Measurements from ENCODE around the gene SUSD2. TPM values are rescaled to one million over a fixed set of nuclear protein-coding genes. Genes with fewer than 3 reads are reported as not detected.

Gene SUSD2
- total RNA-seq, 1 donor from 2014 or later: under 0.01 TPM

DNA sequence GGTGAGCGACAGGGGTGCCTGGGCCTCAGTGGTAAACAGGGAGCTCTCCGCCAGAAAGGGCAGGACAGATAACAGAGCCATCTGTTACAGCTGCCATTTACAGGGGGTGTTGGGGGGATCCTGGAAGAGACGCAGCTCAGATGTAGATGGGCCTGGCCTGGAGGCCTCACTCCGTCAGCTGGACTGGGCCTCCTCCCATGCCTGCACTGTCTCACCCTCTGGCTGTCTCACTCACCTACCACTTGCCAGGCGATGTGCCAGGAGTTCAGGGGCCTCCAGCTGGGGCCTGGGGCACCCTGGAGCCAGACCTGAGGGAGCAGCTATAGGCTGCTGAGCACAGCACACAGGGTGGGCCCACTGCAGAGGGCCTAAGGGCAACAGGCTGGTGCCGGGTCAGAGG, 16.3 kb upstream of the SUSD2 start:
- DNase-seq (ENCODE audit: low read depth): no peak
- TF ChIP-seq, protein P1, sequence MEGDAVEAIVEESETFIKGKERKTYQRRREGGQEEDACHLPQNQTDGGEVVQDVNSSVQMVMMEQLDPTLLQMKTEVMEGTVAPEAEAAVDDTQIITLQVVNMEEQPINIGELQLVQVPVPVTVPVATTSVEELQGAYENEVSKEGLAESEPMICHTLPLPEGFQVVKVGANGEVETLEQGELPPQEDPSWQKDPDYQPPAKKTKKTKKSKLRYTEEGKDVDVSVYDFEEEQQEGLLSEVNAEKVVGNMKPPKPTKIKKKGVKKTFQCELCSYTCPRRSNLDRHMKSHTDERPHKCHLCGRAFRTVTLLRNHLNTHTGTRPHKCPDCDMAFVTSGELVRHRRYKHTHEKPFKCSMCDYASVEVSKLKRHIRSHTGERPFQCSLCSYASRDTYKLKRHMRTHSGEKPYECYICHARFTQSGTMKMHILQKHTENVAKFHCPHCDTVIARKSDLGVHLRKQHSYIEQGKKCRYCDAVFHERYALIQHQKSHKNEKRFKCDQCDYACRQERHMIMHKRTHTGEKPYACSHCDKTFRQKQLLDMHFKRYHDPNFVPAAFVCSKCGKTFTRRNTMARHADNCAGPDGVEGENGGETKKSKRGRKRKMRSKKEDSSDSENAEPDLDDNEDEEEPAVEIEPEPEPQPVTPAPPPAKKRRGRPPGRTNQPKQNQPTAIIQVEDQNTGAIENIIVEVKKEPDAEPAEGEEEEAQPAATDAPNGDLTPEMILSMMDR (IDR thresholded peaks at IDR 0.05; ENCODE audit: insufficient read depth, low read length, severe bottlenecking): no peak
- no peak for FAIRE-seq
- Histone ChIP-seq H3K4me3 (ENCODE audit: low read depth, low read length) (no peak overlapping the region), H3K27me3 (ENCODE audit: control insufficient read depth, insufficient read depth, low read length) (no peaks in the 10 kb centered on the region), H3K36me3 (ENCODE audit: control insufficient read depth, insufficient read depth, low read length) (peaks cover 19% of the 10 kb centered on the region)

DNA sequence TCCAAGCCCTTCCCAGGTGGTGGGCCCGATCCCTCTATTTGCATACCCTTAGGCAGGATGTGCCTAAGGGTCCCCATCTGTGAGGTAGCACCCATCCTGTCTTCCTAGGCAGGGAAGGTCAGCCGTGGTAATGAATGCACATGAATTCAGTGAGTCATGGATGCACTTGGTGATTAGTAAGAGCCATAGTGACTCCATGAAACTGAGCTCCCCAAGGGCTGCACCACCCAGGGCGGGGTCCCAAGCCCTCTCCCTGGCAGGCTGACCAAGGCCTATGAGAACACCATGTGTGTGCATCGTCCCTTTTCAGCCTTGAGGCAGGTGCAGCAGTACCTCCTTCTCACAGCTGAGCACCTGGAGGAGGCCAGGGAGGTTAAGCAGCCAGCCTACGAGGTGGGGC, 15.6 kb upstream of the SUSD2 start:
- Histone ChIP-seq H3K4me3 (ENCODE audit: low read depth, low read length) (no peak overlapping the region), H3K36me3 (ENCODE audit: control insufficient read depth, insufficient read depth, low read length) (peaks cover 21% of the 10 kb centered on the region), H3K27me3 (ENCODE audit: control insufficient read depth, insufficient read depth, low read length) (no peaks in the 10 kb centered on the region)
- TF ChIP-seq, protein P1 (IDR thresholded peaks at IDR 0.05; ENCODE audit: insufficient read depth, low read length, severe bottlenecking): no peak
- no peak for FAIRE-seq
- peak; percentile 64 for DNase-seq (ENCODE audit: low read depth)

DNA sequence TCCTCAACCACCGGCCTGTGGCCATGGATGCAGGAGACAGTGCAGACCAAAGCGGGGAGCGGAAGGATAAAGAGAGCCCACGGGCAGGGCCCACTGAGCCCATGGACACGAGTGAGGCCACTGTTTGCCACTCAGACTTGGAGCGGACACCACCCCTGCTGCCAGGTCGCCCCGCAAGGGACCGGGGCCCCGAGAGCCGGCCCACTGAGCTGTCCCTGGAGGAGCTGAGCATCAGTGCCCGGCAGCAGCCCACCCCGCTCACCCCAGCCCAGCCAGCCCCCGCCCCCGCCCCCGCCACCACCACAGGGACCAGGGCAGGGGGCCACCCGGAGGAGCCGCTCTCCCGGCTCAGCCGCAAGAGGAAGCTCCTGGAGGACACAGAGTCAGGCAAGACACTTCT, 14.5 kb upstream of the SUSD2 start:
- Histone ChIP-seq H3K36me3 (ENCODE audit: control insufficient read depth, insufficient read depth, low read length) (peaks cover 22% of the 10 kb centered on the region), H3K27me3 (ENCODE audit: control insufficient read depth, insufficient read depth, low read length) (no peaks in the 10 kb centered on the region), H3K4me3 (ENCODE audit: low read depth, low read length) (no peak overlapping the region)
- TF ChIP-seq, protein P1 (IDR thresholded peaks at IDR 0.05; ENCODE audit: insufficient read depth, low read length, severe bottlenecking): no peak
- DNase-seq (ENCODE audit: low read depth): no peak
- FAIRE-seq: no peak

DNA sequence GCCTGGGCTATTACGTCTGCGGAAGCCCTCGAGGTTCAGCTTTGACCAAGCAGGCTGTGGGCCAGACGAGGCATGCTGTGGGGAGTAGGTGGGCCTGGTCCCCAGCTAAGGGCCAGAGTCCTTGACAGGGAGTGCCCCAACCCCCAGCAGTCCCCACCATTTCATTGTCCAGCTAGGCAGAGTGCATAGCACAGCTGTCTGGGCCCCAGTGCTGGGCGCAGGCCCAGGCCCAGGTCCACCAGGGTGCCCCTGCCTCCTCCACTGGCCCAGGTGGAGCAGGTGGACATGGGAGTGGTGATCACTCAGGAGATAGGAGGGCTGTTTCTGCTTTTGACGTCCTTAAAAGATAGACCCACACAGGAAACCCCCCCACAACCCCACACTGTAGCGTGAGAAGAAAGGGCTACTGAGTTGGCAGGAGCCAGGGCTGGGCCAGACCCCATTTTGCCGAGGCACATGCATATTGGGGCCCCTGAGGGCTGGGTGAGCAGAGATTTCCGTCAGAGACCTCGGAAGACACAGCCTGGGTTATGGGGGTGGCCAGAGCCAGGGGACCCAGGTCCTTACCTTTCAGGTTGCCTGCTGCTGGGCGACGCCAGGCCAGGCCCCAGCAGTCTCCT, 11.7 kb upstream of the SUSD2 start:
- no peak for DNase-seq (ENCODE audit: low read depth)
- FAIRE-seq: no peak
- Histone ChIP-seq H3K36me3 (ENCODE audit: control insufficient read depth, insufficient read depth, low read length) (peaks cover 31% of the 10 kb centered on the region), H3K27me3 (ENCODE audit: control insufficient read depth, insufficient read depth, low read length) (no peaks in the 10 kb centered on the region), H3K4me3 (ENCODE audit: low read depth, low read length) (no peak overlapping the region)
- TF ChIP-seq, protein P1 (IDR thresholded peaks at IDR 0.05; ENCODE audit: insufficient read depth, low read length, severe bottlenecking): no peak

DNA sequence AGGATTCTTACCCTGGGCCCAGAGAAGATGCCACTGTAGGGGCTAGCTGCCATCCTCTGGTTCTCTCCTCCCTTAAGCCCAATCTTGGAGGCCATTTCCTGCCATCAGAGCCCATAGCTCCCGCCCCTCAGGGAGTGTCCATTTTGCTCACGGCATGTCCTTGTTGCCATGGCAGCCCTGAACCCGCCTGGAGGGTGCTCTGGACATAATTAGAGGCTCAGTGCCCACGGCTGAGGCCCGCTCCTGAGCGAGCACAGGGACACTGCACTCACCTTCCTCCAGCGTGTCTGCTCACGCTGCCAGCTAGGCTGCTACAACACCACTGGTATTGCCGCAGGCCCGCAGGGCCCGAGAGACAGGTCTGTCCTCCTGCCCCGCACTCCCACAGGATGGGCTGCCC, 11.1 kb upstream of the SUSD2 start:
- Histone ChIP-seq H3K27me3 (ENCODE audit: control insufficient read depth, insufficient read depth, low read length) (no peaks in the 10 kb centered on the region), H3K4me3 (ENCODE audit: low read depth, low read length) (no peak overlapping the region), H3K36me3 (ENCODE audit: control insufficient read depth, insufficient read depth, low read length) (peaks cover 31% of the 10 kb centered on the region)
- FAIRE-seq (no peak), DNase-seq (ENCODE audit: low read depth) (no peak)
- TF ChIP-seq, protein P1 (IDR thresholded peaks at IDR 0.05; ENCODE audit: insufficient read depth, low read length, severe bottlenecking): no peak

DNA sequence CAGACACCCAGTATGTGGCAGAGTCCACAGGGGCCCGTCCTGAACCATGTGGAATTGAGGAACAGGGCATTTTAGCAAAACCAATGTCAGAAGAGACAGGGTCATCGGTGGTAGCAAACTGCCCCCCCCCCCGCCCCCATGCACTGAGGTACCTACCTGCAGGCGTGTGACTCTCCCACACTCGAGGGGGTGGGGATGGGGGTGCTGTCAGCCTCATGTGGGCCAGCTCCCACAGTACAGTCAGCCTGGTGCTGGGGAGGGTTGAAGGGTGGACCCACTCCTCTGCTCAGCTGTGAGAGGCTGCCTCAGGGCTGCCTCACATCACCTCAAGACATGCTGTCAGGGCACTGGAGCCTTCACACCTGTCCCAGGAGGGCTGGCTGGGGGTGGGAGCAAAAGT, 10.7 kb upstream of the SUSD2 start:
- H3K36me3 ChIP-seq (ENCODE audit: control insufficient read depth, insufficient read depth, low read length): peaks cover 28% of the 10 kb centered on the region
- TF ChIP-seq, protein P1 (IDR thresholded peaks at IDR 0.05; ENCODE audit: insufficient read depth, low read length, severe bottlenecking): no peak
- FAIRE-seq (no peak), DNase-seq (ENCODE audit: low read depth) (no peak)
- H3K4me3 ChIP-seq (ENCODE audit: low read depth, low read length): no peak overlapping the region
- no peaks in the 10 kb centered on the region for H3K27me3 ChIP-seq (ENCODE audit: control insufficient read depth, insufficient read depth, low read length)

Measured in bronchial epithelial cell (primary cell).